HepG2 (cell line): ENCODE data around the gene MMP23B. TPM values are rescaled to one million over a fixed set of nuclear protein-coding genes. Genes with fewer than 3 reads are reported as not detected.

ENCODE experiments used
- ASH2L ChIP-seq: fragments of 300-600, 200-600 bp; sonication (generic); IDR thresholded peaks from 2 replicates; pipeline ENCODE4 v1.7.0; 2017; ENCODE audit warnings: low read depth, mild to moderate bottlenecking, moderate library complexity, mixed read lengths, low read length; ENCODE audit not compliant: insufficient read length
- CAMTA2 ChIP-seq: sonication (generic); formaldehyde crosslinking; IDR thresholded peaks from 2 replicates; pipeline ENCODE4 v1.4.0; 2020; ENCODE audit warnings: mild to moderate bottlenecking, missing genetic modification reagents, borderline replicate concordance
- HDAC2 ChIP-seq: sonication (generic); formaldehyde crosslinking; IDR thresholded peaks from 2 replicates; pipeline ENCODE4 v1.4.0; 2020; ENCODE audit warnings: missing genetic modification reagents
- KDM5B ChIP-seq: sonication (generic); formaldehyde crosslinking; IDR thresholded peaks from 2 replicates; pipeline ENCODE4 v1.4.0; 2020; ENCODE audit warnings: missing genetic modification reagents, mild to moderate bottlenecking, borderline replicate concordance
- KLF6 ChIP-seq: IDR thresholded peaks from 2 replicates; pipeline ENCODE4 v1.8.0; 2016; ENCODE audit warnings: missing biosample characterization, missing genetic modification reagents
- NFKBIZ ChIP-seq: IDR thresholded peaks from 2 replicates; pipeline ENCODE4 v1.6.1; 2018; ENCODE audit warnings: missing genetic modification reagents, missing compliant biosample characterization
- PHF20 ChIP-seq: sonication (generic); formaldehyde crosslinking; IDR thresholded peaks from 2 replicates; pipeline ENCODE4 v1.5.0; 2020; ENCODE audit warnings: mild to moderate bottlenecking, missing genetic modification reagents
- SIX4 ChIP-seq: sonication (generic); formaldehyde crosslinking; IDR thresholded peaks from 2 replicates; pipeline ENCODE4 v1.4.0; 2020; ENCODE audit warnings: missing genetic modification reagents
- TCF7 ChIP-seq: sonication (generic); IDR thresholded peaks from 2 replicates; pipeline ENCODE4 v1.6.1; 2016; ENCODE audit warnings: antibody characterized with exemption, low read depth
- TFE3 ChIP-seq: IDR thresholded peaks from 2 replicates; pipeline ENCODE4 v1.6.1; 2016
- ZFAT ChIP-seq: sonication (generic); formaldehyde crosslinking; conservative IDR thresholded peaks from 2 replicates; pipeline ENCODE4 v1.8.1; 2023; ENCODE audit warnings: missing genetic modification reagents, inconsistent platforms
- ZNF20 ChIP-seq: sonication (generic); formaldehyde crosslinking; IDR thresholded peaks from 2 replicates; pipeline ENCODE4 v1.4.0; 2020; ENCODE audit warnings: mild to moderate bottlenecking, moderate library complexity, missing genetic modification reagents
- ZNF362 ChIP-seq: sonication (generic); formaldehyde crosslinking; IDR thresholded peaks from 2 replicates; pipeline ENCODE4 v1.4.0; 2020; ENCODE audit warnings: missing genetic modification reagents, mild to moderate bottlenecking, borderline replicate concordance
- ZNF639 ChIP-seq: conservative IDR thresholded peaks from 2 replicates; pipeline ENCODE4 v1.6.1; 2018; ENCODE audit warnings: missing genetic modification reagents
- ZNF710 ChIP-seq: sonication (generic); formaldehyde crosslinking; IDR thresholded peaks from 2 replicates; pipeline ENCODE4 v1.5.0; 2020; ENCODE audit warnings: mild to moderate bottlenecking, missing genetic modification reagents, borderline replicate concordance
- ZNF790 ChIP-seq: sonication (generic); formaldehyde crosslinking; IDR thresholded peaks from 2 replicates; pipeline ENCODE4 v1.8.0; 2022; ENCODE audit warnings: missing genetic modification reagents, mild to moderate bottlenecking, borderline replicate concordance
- ZNF816 ChIP-seq: sonication (generic); formaldehyde crosslinking; IDR thresholded peaks from 2 replicates; pipeline ENCODE4 v1.8.0; 2022; ENCODE audit warnings: missing genetic modification reagents, mild to moderate bottlenecking, borderline replicate concordance
- polyA plus RNA-seq, 8 experiments: library from polyadenylated mRNA; depleted of rRNA in 3 of 8; stranded (reverse) in 7 of 8; unstranded in 1 of 8; fragments of >200 nt; fragmentation: Illumina TruSeq in 4 of 8; extraction: Trizol in 4 of 8; gene quantifications; 2 replicates each; pipeline versions ENCODE4 v1.2.1 to v1.2.3, GENCODE V29; 2011 to 2016; ENCODE audit warnings: low read depth in 4 of 8, missing spikeins in 1 of 8, mixed read lengths in 1 of 8; ENCODE audit not compliant: insufficient read depth in 1 of 8
- total RNA-seq, 5 experiments: library from RNA; depleted of rRNA; stranded (reverse); fragments of >200 nt; fragmentation: Illumina TruSeq; extraction: Trizol; gene quantifications; 2 replicates each; pipeline ENCODE4 v1.2.3, GENCODE V29; 2016; ENCODE audit warnings: low read depth in 1 of 5

The MMP23B gene
- total and polyA plus RNA-seq, 2 of the 13 experiments (the other 11 are each of a cell fraction or from before 2014, with no cell fraction given) = 0.61 to 0.75 TPM

GRCh38 chr1:1678581-1679380, 46.8 kb downstream of the MMP23B start (continued):
- peak; percentile 90; the same call in 1 of the 2 replicates for TF ChIP-seq KDM5B
- TF ChIP-seq PHF20 (CRISPR knock-in tag) = peak; percentile 70
- TF ChIP-seq ZNF639 = 0 out of 2 replicates have a peak, but pooled peaks have one; percentile 32
- no peak for TF ChIP-seq SIX4 (CRISPR knock-in tag)
- no peak for TF ChIP-seq ZNF20
- TF ChIP-seq ZFAT (CRISPR knock-in tag) = no peak
- TF ChIP-seq CAMTA2 = 0 out of 2 replicates have a peak, but pooled peaks have one; percentile 68
- TF ChIP-seq NFKBIZ (CRISPR knock-in tag) = peak; percentile 52; the same call in 1 of the 2 replicates
- 0 out of 2 replicates have a peak, but pooled peaks have one; percentile 20 for TF ChIP-seq TFE3 (CRISPR knock-in tag)
- peak; percentile 40 for TF ChIP-seq ASH2L
- TF ChIP-seq HDAC2 = peak; percentile 82
- TF ChIP-seq ZNF790 = no peak
- no peak for TF ChIP-seq ZNF362
- TF ChIP-seq ZNF710 = peak; percentile 79; the same call in 1 of the 2 replicates
- TF ChIP-seq ZNF816 (CRISPR knock-in tag) = no peak
- TF ChIP-seq KLF6 = peak; percentile 51
- peak; percentile 64 for TF ChIP-seq TCF7
